ENCODE data around the gene AGXT. TPM values are rescaled to one million over a fixed set of nuclear protein-coding genes. Genes with fewer than 3 reads are reported as not detected.
A peak's percentile ranks its signal among the peaks of the same experiment; 100 is the strongest.

AGXT gene
- total and polyA plus RNA-seq, 10 donors: 0.61 to 4.5 (median 1.6) TPM; not detected in 1

DNA sequence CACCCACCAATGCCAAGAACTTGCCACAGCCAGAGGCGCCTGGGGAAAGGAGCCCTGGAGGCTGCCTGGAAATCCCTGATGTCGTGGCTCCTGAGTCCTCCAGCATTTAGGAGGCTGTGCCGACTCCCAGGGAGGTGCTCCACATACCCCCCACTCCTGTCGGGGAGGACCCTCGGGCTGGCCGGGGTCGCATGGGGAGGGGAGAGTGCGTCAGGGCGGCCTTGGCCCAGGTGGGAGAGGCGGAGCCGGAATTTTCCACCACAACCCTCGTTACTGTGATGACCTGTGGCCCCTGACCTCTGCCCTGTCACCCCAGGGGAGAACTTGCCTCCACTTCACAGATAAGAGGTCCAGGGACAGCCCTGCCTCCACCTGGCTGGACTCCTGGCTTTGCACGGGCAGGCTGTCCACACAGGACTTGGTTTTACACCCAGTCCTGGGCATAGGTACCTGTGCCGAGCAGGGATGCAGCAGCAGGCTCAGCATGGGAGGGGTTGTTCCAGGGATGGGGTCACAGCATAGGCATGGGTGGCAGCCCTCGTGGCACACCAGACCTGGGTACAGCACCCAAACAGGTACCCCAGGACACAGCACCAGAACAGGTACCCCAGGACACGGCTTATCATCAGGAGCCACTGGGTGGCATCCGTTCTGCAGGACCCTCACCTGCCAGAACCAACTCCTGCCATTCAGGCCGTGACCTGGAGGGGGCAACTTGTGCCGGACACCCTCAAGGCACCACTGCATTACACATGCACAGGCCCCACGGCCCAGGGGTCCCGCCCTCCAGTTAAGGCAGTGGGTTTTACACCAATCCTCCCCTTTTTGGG, 12.3 kb upstream of the AGXT start:
- H3K4me1 ChIP-seq: peaks cover 0 to 4% (median under 1%) of the 10 kb centered on the region in 6 donors
- DNase-seq: no peak
- H3K36me3 ChIP-seq: no peaks in the 10 kb centered on the region
- peaks cover 0 to 4% (median 0%) of the 10 kb centered on the region in 7 donors for H3K27me3 ChIP-seq (replicated peaks in 1 of 7)
- H3K4me3 ChIP-seq: no peak overlapping the region
- TF ChIP-seq, protein P1, sequence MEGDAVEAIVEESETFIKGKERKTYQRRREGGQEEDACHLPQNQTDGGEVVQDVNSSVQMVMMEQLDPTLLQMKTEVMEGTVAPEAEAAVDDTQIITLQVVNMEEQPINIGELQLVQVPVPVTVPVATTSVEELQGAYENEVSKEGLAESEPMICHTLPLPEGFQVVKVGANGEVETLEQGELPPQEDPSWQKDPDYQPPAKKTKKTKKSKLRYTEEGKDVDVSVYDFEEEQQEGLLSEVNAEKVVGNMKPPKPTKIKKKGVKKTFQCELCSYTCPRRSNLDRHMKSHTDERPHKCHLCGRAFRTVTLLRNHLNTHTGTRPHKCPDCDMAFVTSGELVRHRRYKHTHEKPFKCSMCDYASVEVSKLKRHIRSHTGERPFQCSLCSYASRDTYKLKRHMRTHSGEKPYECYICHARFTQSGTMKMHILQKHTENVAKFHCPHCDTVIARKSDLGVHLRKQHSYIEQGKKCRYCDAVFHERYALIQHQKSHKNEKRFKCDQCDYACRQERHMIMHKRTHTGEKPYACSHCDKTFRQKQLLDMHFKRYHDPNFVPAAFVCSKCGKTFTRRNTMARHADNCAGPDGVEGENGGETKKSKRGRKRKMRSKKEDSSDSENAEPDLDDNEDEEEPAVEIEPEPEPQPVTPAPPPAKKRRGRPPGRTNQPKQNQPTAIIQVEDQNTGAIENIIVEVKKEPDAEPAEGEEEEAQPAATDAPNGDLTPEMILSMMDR (IDR thresholded peaks at IDR 0.05 in 8 of 11, conservative IDR thresholded peaks at IDR 0.05 in 3 of 11): no peak
- no peak for TF ChIP-seq POLR2A (IDR thresholded peaks at IDR 0.05)
- TF ChIP-seq POLR2AphosphoS5 (IDR thresholded peaks at IDR 0.05): no peak
- WGBS, 5 donors: 76 to 88% (median 82%) methylated on average over 10 to 21 of the region's 21 CpGs
- intact Hi-C loops (cut with DNase I; ENCODE audit: low total_unique reads): loop anchor here (10.0 kb wide), 1 partner anchor 208 kb away; no protein-coding TSS in a partner anchor
- no peak overlapping the region for H3K27ac ChIP-seq
- H3K9me3 ChIP-seq: peaks cover 0 to 24% (median 19%) of the 10 kb centered on the region in 8 donors

DNA sequence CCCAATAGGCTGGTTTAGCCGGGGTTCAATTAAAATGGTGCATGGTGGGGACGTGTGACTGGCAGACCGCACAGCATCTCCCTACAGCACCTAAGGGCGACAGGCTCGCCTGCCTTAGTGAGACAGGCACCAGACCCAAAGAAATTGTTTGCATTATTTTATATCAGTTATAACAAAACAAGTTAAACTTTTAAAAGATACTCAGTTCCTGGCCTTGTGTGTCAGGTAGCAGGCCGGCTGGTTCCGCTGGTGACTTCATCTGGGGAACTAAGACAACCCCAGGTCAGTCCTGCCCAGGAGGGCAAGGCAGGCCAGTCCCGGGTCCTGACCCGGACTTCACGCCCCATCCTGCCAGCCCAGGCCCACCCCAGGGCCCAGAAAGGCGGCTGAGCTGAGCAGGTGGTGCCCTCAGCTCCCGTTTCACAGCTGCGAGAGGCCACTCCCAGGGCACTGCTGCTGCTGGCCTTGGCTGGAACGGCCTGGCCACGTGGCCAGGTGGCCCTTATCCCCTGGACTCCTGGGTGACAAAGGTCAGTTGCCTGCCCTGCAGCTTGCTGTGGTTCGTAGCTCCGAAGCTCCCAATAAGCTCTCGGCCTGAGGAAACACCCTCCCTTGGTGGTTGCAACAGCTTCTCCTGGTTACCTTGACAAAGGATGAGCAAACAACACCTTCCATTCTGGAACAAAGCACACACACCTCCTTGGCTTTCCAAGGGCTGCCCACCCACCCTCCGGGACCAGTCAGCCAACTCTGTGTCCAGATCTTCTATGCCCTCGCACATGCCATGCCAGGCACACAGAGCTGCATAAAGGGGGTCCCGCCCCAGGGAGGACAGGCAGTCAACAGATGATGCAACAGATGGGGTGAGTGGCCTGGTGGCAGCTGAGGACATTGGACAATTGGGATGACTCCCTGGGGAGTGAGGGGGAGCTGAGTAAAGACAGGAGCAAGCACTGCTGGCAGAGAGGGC, 11.3 kb upstream of the AGXT start:
- Histone ChIP-seq H3K4me1 (no peaks in the 10 kb centered on the region), H3K27me3 (replicated peaks in 1 of 7) (peaks cover 0 to 4% (median 0%) of the 10 kb centered on the region in 7 donors), H3K36me3 (no peaks in the 10 kb centered on the region), H3K27ac (no peak overlapping the region), H3K4me3 (no peak overlapping the region), H3K9me3 (peaks cover 0 to 24% (median 19%) of the 10 kb centered on the region in 8 donors)
- DNase-seq: no peak
- TF ChIP-seq, protein P1 (IDR thresholded peaks at IDR 0.05 in 8 of 11, conservative IDR thresholded peaks at IDR 0.05 in 3 of 11): no peak
- TF ChIP-seq POLR2AphosphoS5 (IDR thresholded peaks at IDR 0.05) (peak in 1 of 3 donors; percentile 13), POLR2A (IDR thresholded peaks at IDR 0.05) (no peak)
- 80 to 95% (median 88%) methylated on average over 10 to 21 of the region's 21 CpGs for WGBS, 5 donors
- intact Hi-C loops (cut with DNase I; ENCODE audit: low total_unique reads): loop anchor here (10.0 kb wide), 1 partner anchor 207 kb away; no protein-coding TSS in a partner anchor

- WGBS, 5 donors: 84 to 94% (median 93%) methylated on average over 13 of the region's 13 CpGs
- DNase-seq: no peak
- no peak overlapping the region for H3K27ac ChIP-seq
- peaks cover 0 to 4% (median 0%) of the 10 kb centered on the region in 7 donors for H3K27me3 ChIP-seq (replicated peaks in 1 of 7)
- H3K4me3 ChIP-seq: no peak overlapping the region
- TF ChIP-seq POLR2A (IDR thresholded peaks at IDR 0.05): no peak
- TF ChIP-seq POLR2AphosphoS5 (IDR thresholded peaks at IDR 0.05): no peak
- TF ChIP-seq, protein P1 (IDR thresholded peaks at IDR 0.05 in 8 of 11, conservative IDR thresholded peaks at IDR 0.05 in 3 of 11): no peak
- no peaks in the 10 kb centered on the region for H3K36me3 ChIP-seq
- H3K9me3 ChIP-seq: peaks cover 0 to 22% (median 19%) of the 10 kb centered on the region in 8 donors
- H3K4me1 ChIP-seq: no peaks in the 10 kb centered on the region
- intact Hi-C loops (cut with DNase I; ENCODE audit: low total_unique reads): loop anchor here (10.0 kb wide), 1 partner anchor 206 kb away; no protein-coding TSS in a partner anchor
Measured at GRCh38 chr2:240858321-240858720, 10.3 kb upstream of the AGXT start.
